Prostate gland (tissue), 2 donors: Measurements from ENCODE around the gene DCUN1D1. TPM values are rescaled to one million over a fixed set of nuclear protein-coding genes. Genes with fewer than 3 reads are reported as not detected.
"Not testable (repeated sequence)": the region's sequence is repeated elsewhere in the genome, so short reads cannot be mapped to it uniquely, and the experiment has no call there.

Source experiments
- DNase-seq: peaks from one replicate; pipeline ENCODE4 v3.0.0-alpha.2; 2019; ENCODE audit warnings: low spot score
- H3K27ac ChIP-seq, 2 donors: fragments of 200-600 bp; sonication (generic); 2 replicates each; pipeline ENCODE4 v1.5.1; 2017 to 2019
- H3K27me3 ChIP-seq: fragments of 200-600 bp; sonication (generic); replicated peaks from 2 replicates; pipeline ENCODE4 v1.5.1; 2019; ENCODE audit not compliant: insufficient read depth
- H3K36me3 ChIP-seq, 2 donors: fragments of 200-600 bp; sonication (generic); 1 replicate in 1 of 2; 2 replicates in 1 of 2; pipeline versions ENCODE4 v1.5.1 to v1.8.1; 2017 to 2019
- H3K4me1 ChIP-seq: fragments of 200-600 bp; sonication (generic); replicated peaks from 2 replicates; pipeline ENCODE4 v1.5.1; 2019
- H3K4me3 ChIP-seq, 2 donors: fragments of 200-600 bp; sonication (generic); 2 replicates each; pipeline ENCODE4 v1.5.1; 2017 to 2019
- H3K9me3 ChIP-seq: fragments of 200-600 bp; sonication (generic); 2 replicates; pipeline ENCODE4 v1.5.1; 2017
- CTCF ChIP-seq, 4 experiments: fragments of 200-600 bp in 2 of 4; fragments of 450-650 bp in 2 of 4; sonication (generic) in 2 of 4; IDR thresholded peaks; 1 replicate in 3 of 4; 2 replicates in 1 of 4; pipeline ENCODE4 v1.5.1; 2016 to 2019; ENCODE audit warnings: antibody characterized with exemption in 4 of 4, mild to moderate bottlenecking in 2 of 4, moderate library complexity in 2 of 4
- POLR2A ChIP-seq: fragments of 450-650 bp; IDR thresholded peaks from one replicate; pipeline ENCODE4 v1.6.1; 2016; ENCODE audit warnings: antibody characterized with exemption, mild to moderate bottlenecking
- POLR2AphosphoS5 ChIP-seq: sonication (generic); formaldehyde crosslinking; IDR thresholded peaks from one replicate; pipeline ENCODE4 v1.6.1; 2017; ENCODE audit warnings: antibody characterized with exemption
- WGBS: methylation state at CpG from one replicate; pipeline ENCODE4 v1.1.5; 2018; 5-methylcytosine and 5-hydroxymethylcytosine counted together
- intact Hi-C: fragments of 100-400 bp; cut with DNase I; formaldehyde crosslinking; loops from one replicate; pipeline ENCODE4 v1.14.2; 2022
- total RNA-seq, 2 donors: library from RNA; depleted of rRNA; stranded (reverse); fragments of >200 nt; gene quantifications; one replicate each; pipeline ENCODE4 v1.1.0, GENCODE V29; 2016

DCUN1D1 gene
- total RNA-seq, 2 donors from 2014 or later, result 25.5 to 25.6 TPM

- intact Hi-C loops, result no loop called here
- no peak overlapping the region for H3K27ac ChIP-seq
- TF ChIP-seq CTCF (IDR thresholded peaks at IDR 0.05) (no peak), POLR2A (no peak), POLR2AphosphoS5 (no peak)
- H3K9me3 ChIP-seq, result no peaks in the 10 kb centered on the region
- H3K4me1 ChIP-seq, result no peaks in the 10 kb centered on the region
- no peak for DNase-seq
- no peaks in the 10 kb centered on the region for H3K36me3 ChIP-seq
- 81% methylated on average over 4 of the region's 4 CpGs for WGBS
- no peak overlapping the region for H3K4me3 ChIP-seq
- H3K27me3 ChIP-seq, result no peaks in the 10 kb centered on the region
Observed at GRCh38 chr3:183008303-183008702, 28.0 kb upstream of the DCUN1D1 start.

GRCh38 chr3:183006396-183007002 is 26.2 kb upstream of the DCUN1D1 start:
- 84% methylated on average over 10 of the region's 10 CpGs for WGBS
- DNase-seq, result no peak

GRCh38 chr3:182999767-183000166 is 19.4 kb upstream of the DCUN1D1 start:
- TF ChIP-seq POLR2A (no peak), CTCF (IDR thresholded peaks at IDR 0.05) (no peak), POLR2AphosphoS5 (no peak)
- Histone ChIP-seq H3K4me3 (no peak overlapping the region), H3K36me3 (no peaks in the 10 kb centered on the region), H3K4me1 (no peaks in the 10 kb centered on the region), H3K9me3 (no peaks in the 10 kb centered on the region), H3K27me3 (no peaks in the 10 kb centered on the region), H3K27ac (no peak overlapping the region)
- DNase-seq, result no peak
- 80% methylated on average over 1 of the region's 1 CpG for WGBS
- intact Hi-C loops, result no loop called here

More at GRCh38 chr3:183006396-183007002, 26.2 kb upstream of the DCUN1D1 start:
- intact Hi-C loops, result no loop called here
- no peaks in the 10 kb centered on the region for H3K36me3 ChIP-seq
- no peaks in the 10 kb centered on the region for H3K4me1 ChIP-seq
- no peaks in the 10 kb centered on the region for H3K27me3 ChIP-seq
- H3K4me3 ChIP-seq, result no peak overlapping the region
- no peaks in the 10 kb centered on the region for H3K9me3 ChIP-seq
- TF ChIP-seq CTCF (IDR thresholded peaks at IDR 0.05) (no peak), POLR2AphosphoS5 (no peak), POLR2A (no peak)
- H3K27ac ChIP-seq, result no peak overlapping the region

- H3K36me3 ChIP-seq, H3K4me1 ChIP-seq, H3K4me3 ChIP-seq, DNase-seq, H3K27ac ChIP-seq, intact Hi-C loops, H3K27me3 ChIP-seq, H3K9me3 ChIP-seq: not testable (repeated sequence)
- 95% methylated on average over 4 of the region's 4 CpGs for WGBS
Observed at GRCh38 chr3:182993486-182994201, 13.3 kb upstream of the DCUN1D1 start.

GRCh38 chr3:182989566-182989965 is 9.2 kb upstream of the DCUN1D1 start:
- TF ChIP-seq POLR2AphosphoS5 (no peak), CTCF (IDR thresholded peaks at IDR 0.05) (no peak), POLR2A (no peak)
- intact Hi-C loops, result loop anchor here (10.0 kb wide), 1 partner anchor 105 kb away; the partner anchor contains the start of gene MCCC1

More at GRCh38 chr3:182989566-182989965, 9.2 kb upstream of the DCUN1D1 start:
- Histone ChIP-seq H3K27me3 (no peaks in the 10 kb centered on the region), H3K4me3 (no peak overlapping the region), H3K4me1 (no peaks in the 10 kb centered on the region), H3K36me3 (no peaks in the 10 kb centered on the region), H3K9me3 (no peaks in the 10 kb centered on the region), H3K27ac (no peak overlapping the region)
- 41% methylated on average over 3 of the region's 3 CpGs for WGBS
- no peak for DNase-seq
